ENCODE measurements around the gene CHD9NB. TPM values are rescaled to one million over a fixed set of nuclear protein-coding genes. Genes with fewer than 3 reads are reported as not detected.

Gene CHD9NB
- under 1 TPM; 0.17 to 0.42 TPM for total RNA-seq

GRCh38 chr16:53052519-53053501 is at the start of gene CHD9NB:
CHD9NB (minus strand) TSS chr16:53052897; CDS start chr16:53044158, 8,739 bp downstream.
- no peaks in the 10 kb centered on the region for H3K27me3 Mint-ChIP-seq
- DNase-seq, result no peak

GRCh38 chr16:53100889-53101288 is 48.2 kb upstream of the CHD9NB start:
- DNase-seq, result no peak
- Mint-ChIP-seq H3K27ac (peak overlapping the region; percentile 86), H3K9me3 (no peaks in the 10 kb centered on the region), H3K4me3 (no peak overlapping the region), H3K27me3 (no peaks in the 10 kb centered on the region), H3K36me3 (peaks cover 2% of the 10 kb centered on the region), H3K4me1 (peaks cover 16% of the 10 kb centered on the region)
- no peak for ATAC-seq (ENCODE audit: low read depth)
- POLR2A ChIA-PET, result no interaction called here

More at GRCh38 chr16:53052519-53053501, at the start of gene CHD9NB:
- POLR2A ChIA-PET, result no interaction called here
- Mint-ChIP-seq H3K4me3 (peak within 1 kb of the TSS; percentile 69), H3K4me1 (peaks cover 22% of the 10 kb centered on the region), H3K9me3 (no peaks in the 10 kb centered on the region), H3K36me3 (peaks cover 2% of the 10 kb centered on the region), H3K27ac (no peak within 1 kb of the TSS)
- no peak for ATAC-seq (ENCODE audit: low read depth)

DNA sequence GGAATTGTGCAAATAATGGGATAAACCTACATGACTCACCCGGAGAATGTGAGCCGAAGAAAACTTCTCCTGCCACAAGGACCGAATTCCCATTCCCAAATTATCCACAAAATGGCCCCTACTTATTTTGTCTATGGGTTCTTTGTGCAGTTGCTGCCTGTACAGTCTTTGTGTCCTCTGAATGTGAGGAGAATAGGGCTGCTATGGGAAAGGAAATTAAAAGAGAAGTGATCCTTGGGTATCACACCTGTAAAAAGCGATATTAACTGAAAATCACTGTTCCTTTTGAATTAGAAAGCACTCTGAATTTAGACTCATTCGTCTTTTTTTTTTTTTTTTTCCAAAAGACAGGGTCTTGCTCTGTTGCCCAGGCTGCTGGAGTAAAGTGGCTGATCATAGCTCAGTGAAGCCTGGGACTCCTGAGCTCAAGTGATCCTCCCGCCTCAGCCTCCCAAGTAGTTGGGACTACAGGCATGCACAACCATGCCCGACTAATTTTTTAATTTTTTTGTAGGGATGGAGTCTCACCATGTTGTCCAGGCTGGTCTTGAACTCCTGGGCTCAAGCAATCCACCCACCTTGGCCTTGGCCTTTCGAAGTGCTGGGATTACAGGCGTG is 47.5 kb upstream of the CHD9NB start:
- Mint-ChIP-seq H3K4me1 (peaks cover 16% of the 10 kb centered on the region), H3K27me3 (no peaks in the 10 kb centered on the region), H3K36me3 (peaks cover 6% of the 10 kb centered on the region), H3K4me3 (peak overlapping the region; percentile 86), H3K9me3 (no peaks in the 10 kb centered on the region), H3K27ac (peak overlapping the region; percentile 86)
- POLR2A ChIA-PET, result interaction anchor here (1.4 to 1.9 kb wide), 2 partner anchors 30 to 45 kb away, joined by 7 to 12 read pairs; partner anchors contain the start of gene CHD9
- DNase-seq (no peak), ATAC-seq (ENCODE audit: low read depth) (no peak)

- DNase-seq (peak; percentile 61), ATAC-seq (ENCODE audit: low read depth) (peak; percentile 77)
- Mint-ChIP-seq H3K9me3 (no peaks in the 10 kb centered on the region), H3K27me3 (no peaks in the 10 kb centered on the region), H3K4me1 (peaks cover 16% of the 10 kb centered on the region), H3K27ac (peak overlapping the region; percentile 86), H3K4me3 (peak overlapping the region; percentile 86), H3K36me3 (peaks cover 6% of the 10 kb centered on the region)
- POLR2A ChIA-PET, result interaction anchor here (0.6 to 1.9 kb wide), 5 partner anchors 11 to 44 kb away, joined by 3 to 12 read pairs (median 7); partner anchors contain the start of gene CHD9
Observed at GRCh38 chr16:53099318-53100130, 46.8 kb upstream of the CHD9NB start.

DNA sequence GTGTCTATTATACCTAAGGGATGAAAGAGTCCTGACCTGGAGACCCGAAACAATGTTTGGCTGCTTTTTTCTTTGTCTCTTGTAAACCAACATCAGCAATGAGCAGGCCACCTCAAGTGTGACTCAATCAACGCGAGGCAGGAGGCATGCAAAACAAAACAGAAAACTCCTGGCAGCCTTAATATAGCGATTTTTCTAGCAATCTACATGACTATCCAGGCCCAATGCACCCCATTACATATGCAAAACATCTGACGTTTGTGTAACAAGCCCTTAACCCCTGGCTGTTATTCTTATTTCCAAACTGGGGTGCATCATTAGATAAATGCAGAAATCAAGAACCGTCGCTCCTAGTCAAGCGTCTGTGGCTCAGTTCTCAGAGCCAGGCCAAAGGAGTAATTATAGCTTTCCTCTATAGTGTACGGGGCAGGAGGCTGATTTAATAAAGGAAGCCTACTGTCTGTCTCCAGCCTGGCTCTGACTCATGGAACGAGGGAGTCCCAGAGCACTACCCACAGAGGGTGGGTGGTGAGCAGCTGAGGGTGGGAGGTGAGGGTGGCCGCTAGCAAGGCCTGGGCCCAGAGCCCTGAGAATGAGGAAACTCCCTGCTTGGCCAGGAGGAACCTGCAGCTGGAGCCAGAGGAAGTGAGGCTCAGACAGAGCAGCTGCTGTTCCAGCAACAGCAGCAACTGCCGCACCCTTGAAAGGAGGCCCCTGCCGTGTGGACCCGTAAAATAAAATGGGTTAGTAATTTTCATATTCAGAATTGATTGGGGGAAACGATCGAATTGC is 46.0 kb upstream of the CHD9NB start:
- Mint-ChIP-seq H3K4me3 (peak overlapping the region; percentile 86), H3K4me1 (peaks cover 23% of the 10 kb centered on the region), H3K27ac (peak overlapping the region; percentile 86), H3K9me3 (no peaks in the 10 kb centered on the region), H3K27me3 (no peaks in the 10 kb centered on the region), H3K36me3 (peaks cover 6% of the 10 kb centered on the region)
- peak; percentile 66 for ATAC-seq (ENCODE audit: low read depth)
- peak; percentile 49 for DNase-seq
- POLR2A ChIA-PET, result interaction anchor here (0.6 to 1.9 kb wide), 5 partner anchors 10 to 44 kb away, joined by 3 to 12 read pairs (median 7); partner anchors contain the start of gene CHD9

- ATAC-seq (ENCODE audit: low read depth) (no peak), DNase-seq (no peak)
- H3K27me3 Mint-ChIP-seq, result no peaks in the 10 kb centered on the region
- peaks cover 6% of the 10 kb centered on the region for H3K36me3 Mint-ChIP-seq
- peak overlapping the region; percentile 32 for H3K27ac Mint-ChIP-seq
- H3K4me3 Mint-ChIP-seq, result no peak overlapping the region
- POLR2A ChIA-PET, result no interaction called here
- no peaks in the 10 kb centered on the region for H3K9me3 Mint-ChIP-seq
- H3K4me1 Mint-ChIP-seq, result peaks cover 26% of the 10 kb centered on the region
Observed at GRCh38 chr16:53097190-53097589, 44.5 kb upstream of the CHD9NB start.

GRCh38 chr16:53094013-53094630 is 41.4 kb upstream of the CHD9NB start:
- DNase-seq (no peak), ATAC-seq (ENCODE audit: low read depth) (peak; percentile 61)
- peaks cover 33% of the 10 kb centered on the region for H3K4me1 Mint-ChIP-seq
- H3K9me3 Mint-ChIP-seq, result no peaks in the 10 kb centered on the region
- H3K27ac Mint-ChIP-seq, result no peak overlapping the region
- POLR2A ChIA-PET, result no interaction called here
- no peak overlapping the region for H3K4me3 Mint-ChIP-seq
- H3K36me3 Mint-ChIP-seq, result peaks cover 10% of the 10 kb centered on the region
- no peaks in the 10 kb centered on the region for H3K27me3 Mint-ChIP-seq

DNA sequence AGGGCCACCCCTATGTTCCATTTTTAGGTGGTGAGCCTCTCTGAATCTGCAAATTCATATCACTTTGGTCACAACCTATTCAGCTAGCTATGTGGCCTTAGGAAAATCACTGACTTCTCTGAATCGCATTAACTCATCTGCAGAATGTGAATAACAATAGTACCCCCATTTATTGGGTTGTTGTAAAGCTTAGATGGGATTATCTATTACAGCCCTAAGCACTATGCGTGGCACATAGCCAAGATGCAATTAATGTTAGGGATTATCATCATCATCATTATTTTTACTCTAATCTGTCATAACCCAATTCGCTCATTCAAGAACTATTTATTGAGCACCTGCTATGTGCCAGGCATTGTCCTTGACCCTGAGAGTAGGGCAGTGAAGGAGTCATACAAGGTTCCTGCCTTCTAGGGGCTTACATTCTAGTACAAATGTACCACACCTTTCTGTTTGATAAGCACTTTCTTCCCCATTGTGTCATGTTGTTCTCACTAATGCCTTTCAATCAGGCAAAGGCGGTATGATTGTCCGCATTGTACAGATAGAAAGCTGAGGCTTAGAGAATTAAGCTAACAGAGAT is 40.6 kb upstream of the CHD9NB start:
- Mint-ChIP-seq H3K4me3 (no peak overlapping the region), H3K36me3 (peaks cover 10% of the 10 kb centered on the region), H3K27ac (peak overlapping the region; percentile 16), H3K27me3 (no peaks in the 10 kb centered on the region), H3K9me3 (no peaks in the 10 kb centered on the region), H3K4me1 (peaks cover 28% of the 10 kb centered on the region)
- no peak for ATAC-seq (ENCODE audit: low read depth)
- POLR2A ChIA-PET, result no interaction called here
- DNase-seq, result no peak

GRCh38 chr16:53092284-53092683 is 39.6 kb upstream of the CHD9NB start:
- H3K4me3 Mint-ChIP-seq, result no peak overlapping the region
- H3K27ac Mint-ChIP-seq, result no peak overlapping the region

DNA sequence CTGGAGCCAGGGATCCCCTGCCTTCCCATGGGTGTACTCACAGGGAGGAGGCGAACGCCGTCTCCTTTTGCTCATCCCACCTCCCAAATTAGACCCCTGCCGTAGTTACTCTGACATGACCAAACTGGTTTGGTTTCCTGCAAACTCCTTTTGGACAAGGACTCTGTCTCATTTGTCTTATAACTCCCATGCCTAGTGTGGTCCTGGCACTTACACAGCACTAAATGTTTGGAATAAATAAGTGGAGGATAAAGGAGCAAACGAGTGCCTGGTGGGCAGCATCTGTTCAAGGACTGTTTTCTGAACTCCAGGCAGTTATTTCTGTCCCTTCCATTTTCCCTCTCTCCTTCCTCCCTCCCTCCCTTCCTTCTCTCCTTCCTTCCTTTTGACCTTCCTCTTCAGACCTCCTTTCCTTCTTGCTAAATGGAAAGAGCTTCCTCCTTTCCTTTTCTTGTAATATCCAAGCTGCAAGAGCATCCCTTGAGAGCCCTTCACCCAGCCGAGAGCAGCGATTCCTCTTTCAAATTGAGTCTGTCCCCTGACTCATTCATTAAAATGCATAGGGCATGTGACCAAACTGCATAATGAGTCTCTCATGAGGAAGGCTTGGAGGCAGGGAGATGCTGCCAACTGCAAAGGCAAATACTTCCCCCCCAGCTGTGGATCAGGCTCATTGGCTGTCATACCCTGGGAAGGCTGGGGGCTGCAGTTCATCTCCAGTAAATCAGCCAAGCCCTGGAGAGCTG is 38.9 kb upstream of the CHD9NB start:
- Mint-ChIP-seq H3K4me1 (peaks cover 25% of the 10 kb centered on the region), H3K4me3 (no peak overlapping the region), H3K9me3 (no peaks in the 10 kb centered on the region), H3K27ac (no peak overlapping the region), H3K36me3 (peaks cover 8% of the 10 kb centered on the region), H3K27me3 (no peaks in the 10 kb centered on the region)
- DNase-seq, result no peak
- ATAC-seq (ENCODE audit: low read depth), result no peak
- POLR2A ChIA-PET, result no interaction called here

More at GRCh38 chr16:53092284-53092683, 39.6 kb upstream of the CHD9NB start:
- ATAC-seq (ENCODE audit: low read depth), result no peak
- Mint-ChIP-seq H3K4me1 (peaks cover 26% of the 10 kb centered on the region), H3K36me3 (peaks cover 9% of the 10 kb centered on the region), H3K27me3 (no peaks in the 10 kb centered on the region), H3K9me3 (no peaks in the 10 kb centered on the region)
- no peak for DNase-seq
- POLR2A ChIA-PET, result no interaction called here

GRCh38 chr16:53090591-53091411 is 38.1 kb upstream of the CHD9NB start:
- ATAC-seq (ENCODE audit: low read depth) (no peak), DNase-seq (no peak)
- Mint-ChIP-seq H3K9me3 (no peaks in the 10 kb centered on the region), H3K36me3 (peaks cover 7% of the 10 kb centered on the region), H3K4me1 (peaks cover 25% of the 10 kb centered on the region), H3K27ac (peak overlapping the region; percentile 60), H3K4me3 (no peak overlapping the region), H3K27me3 (no peaks in the 10 kb centered on the region)
- POLR2A ChIA-PET, result no interaction called here

Measured in activated naive CD8-positive, alpha-beta T cell treated with anti-CD3 and anti-CD28 coated beads, Interleukin-2, amount 10 ng/mL, durations not matched to agents 7 days and 5 days (primary cell).